NCI-H226 (cell line): ENCODE measurements around the gene HS1BP3.
A peak's percentile ranks its signal among the peaks of the same experiment; 100 is the strongest.

Experiments used
- DNase-seq: peaks from one replicate; pipeline ENCODE4 v3.0.0-alpha.2; 2015

HS1BP3 gene

GRCh38 chr2:20580690-20581437 lies 70.0 kb downstream of the HS1BP3 start:
- no peak for DNase-seq

DNA sequence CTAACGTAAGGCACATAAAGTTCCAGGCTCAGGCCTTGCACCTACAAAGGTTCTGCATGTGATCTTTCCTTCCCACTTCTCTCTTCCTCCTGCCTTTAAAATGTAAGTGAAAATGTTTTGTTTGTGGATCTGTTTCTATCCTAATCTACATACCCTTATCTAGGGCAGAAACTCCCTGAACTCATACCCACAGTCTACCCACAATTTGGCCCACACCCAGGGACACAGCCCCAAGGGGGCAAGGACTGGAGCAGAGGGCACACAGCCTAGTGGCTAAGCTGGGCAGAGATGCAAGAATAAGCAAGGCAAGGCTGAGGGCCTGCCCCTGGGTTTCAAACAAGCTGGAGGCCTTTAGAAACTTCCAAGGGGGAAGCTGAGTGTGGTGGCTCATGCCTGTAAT lies 71.0 kb downstream of the HS1BP3 start:
- peak; percentile 63 for DNase-seq

- DNase-seq = peak; percentile 99
These were observed 71.7 kb downstream of the HS1BP3 start for GRCh38 chr2:20578895-20579825.

DNA sequence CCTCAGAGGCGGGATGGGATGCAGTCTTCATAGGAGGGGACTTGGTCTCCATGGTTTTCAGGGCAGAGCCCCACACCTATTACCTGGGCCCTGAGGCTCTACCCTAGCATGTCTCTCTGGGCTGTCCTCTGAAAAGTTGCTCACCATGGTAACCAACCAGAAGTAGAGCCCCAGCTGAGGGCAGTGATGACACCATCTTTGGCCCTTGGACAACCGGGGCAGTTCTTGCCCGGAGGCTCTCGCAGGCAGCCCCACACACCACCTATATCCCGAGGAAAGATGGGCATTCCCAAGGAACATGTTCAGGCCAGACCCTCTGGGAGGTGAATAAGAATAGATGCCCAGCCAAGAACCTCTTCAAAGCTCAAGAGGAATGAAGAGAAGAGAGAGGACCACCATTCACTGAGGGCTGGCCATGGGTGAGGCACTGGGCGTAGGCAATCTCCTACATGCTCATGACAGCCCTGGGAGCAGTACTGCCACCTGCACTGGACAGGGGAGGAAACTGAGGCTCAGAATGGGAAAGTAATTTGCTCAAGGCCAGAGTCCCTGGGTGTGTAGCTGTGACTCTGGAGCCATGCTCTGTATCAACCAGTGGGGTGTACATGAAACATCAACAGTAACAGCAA lies 72.5 kb downstream of the HS1BP3 start:
- no peak for DNase-seq

GRCh38 chr2:20577495-20578235 lies 73.2 kb downstream of the HS1BP3 start:
- DNase-seq = no peak

DNA sequence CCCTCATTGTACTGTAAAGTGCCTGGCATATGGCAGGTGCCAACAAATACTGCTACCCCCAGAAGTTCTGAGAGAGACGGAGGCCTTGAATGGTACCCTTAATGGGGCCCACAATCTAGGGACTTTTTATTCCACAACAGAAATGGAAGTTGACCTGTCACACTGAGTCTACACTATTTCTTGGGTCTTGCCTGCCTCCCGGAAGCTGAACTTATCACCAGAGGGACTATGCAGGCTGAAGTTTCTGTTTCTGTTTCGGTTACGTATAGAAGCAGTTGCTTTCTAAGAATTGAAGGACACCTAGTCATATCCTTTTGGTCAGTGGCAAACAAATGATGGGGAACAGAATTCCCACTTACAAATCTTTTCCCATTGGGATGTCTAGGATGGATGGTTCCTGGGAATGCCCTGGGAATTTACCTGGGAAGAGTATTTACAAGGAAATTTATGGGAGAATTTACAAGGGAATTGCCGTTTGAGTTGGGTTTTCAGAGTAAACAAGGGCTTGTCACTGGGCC lies 74.2 kb downstream of the HS1BP3 start:
- DNase-seq = no peak

DNA sequence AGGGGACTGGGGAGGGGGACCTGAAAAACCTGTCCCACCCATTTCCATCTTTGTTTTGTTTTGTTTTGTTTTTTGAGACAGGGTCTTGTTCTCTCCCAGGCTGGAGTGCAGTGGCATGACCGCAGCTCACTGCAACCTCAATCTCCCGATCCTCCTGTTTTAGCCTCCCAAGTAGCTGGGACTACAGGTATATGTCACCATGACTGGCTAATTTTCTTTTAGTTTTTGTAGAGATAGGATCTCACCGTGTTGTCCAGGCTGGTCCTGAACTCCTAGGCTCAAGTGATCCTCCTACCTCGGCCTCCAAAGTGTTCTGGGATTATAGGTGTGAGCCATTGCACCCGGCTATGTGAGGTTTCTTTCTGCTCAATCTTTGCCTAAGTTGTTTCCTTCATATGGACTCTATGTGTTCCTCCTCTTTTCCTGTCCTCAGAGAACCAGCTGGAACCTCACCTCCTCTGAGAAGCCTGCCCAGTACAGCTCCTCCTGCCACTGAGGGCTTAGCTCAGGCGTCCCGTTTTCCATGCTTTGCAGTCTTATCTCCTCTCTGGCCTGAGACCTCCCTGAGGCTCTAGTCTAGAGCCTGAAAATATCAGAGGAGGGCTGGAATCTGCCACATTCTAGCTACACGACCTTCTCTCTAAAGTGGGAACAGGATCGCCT lies 74.8 kb downstream of the HS1BP3 start:
- no peak for DNase-seq

DNA sequence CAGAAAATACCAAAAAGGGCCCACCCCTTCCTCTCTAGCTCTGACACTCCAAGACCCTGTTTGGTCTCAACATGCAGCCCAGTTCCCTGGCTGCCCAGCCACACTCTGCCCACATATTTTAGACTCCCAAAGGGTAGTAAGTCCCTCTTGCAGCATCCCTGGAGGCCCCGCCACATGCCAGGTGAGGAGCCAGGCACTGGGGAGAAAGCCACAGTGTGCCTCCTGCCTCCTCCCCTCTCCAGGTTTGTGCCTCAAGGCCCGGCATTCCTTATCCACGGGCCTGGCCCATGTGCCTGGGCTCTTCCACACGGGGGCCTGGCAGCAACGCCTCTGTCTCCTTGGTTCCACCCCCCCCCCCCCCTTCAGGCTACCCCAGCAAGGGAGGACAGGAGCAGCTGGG lies 75.5 kb downstream of the HS1BP3 start:
- DNase-seq = no peak

DNA sequence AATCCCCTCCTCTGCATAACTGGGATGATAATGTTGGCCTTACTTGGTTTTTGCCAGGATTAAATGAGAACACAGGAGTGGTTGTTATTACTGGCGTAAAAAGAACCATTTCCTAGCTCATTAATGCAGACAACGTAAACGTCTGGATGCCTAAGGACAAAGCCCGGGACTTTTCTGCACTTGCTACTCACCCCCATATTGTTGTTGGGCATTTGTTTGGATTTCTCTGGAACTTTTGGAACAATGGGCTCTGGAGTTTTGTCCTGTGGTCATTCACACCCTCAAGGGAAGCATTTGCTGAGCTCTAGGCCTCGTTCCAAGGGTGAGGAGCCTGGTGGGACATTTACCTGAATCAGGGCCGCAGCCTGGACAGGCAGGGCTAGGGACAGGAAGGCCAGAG lies 76.0 kb downstream of the HS1BP3 start:
- DNase-seq = no peak

GRCh38 chr2:20574423-20574911 lies 76.4 kb downstream of the HS1BP3 start:
- no peak for DNase-seq

DNA sequence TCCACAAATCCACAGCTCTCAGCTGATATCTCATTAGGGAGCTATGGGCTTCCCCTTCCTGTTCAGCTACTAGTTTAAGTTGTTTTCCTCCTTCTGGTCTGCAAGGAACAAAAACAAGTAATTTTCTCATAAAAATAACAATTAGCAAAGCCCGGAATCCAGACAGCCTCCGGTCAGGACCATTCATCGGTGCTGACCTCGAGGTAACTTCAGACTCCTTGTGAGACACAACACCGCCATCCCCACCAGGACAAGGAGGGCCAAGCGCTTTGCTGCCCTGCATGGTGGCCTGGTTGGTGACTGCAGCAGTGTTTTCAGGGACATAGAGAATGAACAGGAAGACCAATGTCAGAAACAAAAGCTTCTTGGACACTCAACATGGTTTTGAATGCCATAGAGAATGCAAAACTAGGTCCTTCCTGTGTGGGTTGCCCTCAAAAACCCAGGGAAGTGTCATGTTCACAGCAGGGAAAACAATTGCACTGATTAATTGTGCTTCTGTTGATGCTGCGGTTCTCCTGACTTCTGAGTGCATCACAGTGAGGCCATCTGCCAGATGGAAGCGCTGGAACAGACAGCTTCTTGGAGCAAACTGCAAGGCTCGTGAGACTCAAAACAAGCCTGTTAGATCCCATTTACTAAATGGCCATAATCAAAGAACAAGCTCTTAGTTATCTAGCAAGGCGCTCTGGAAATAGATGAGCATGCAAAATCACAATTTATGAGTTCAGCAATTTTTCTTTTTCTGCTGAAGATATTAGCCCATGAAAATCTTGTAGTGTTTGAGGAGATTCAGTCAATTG lies 77.1 kb downstream of the HS1BP3 start:
- no peak for DNase-seq

DNA sequence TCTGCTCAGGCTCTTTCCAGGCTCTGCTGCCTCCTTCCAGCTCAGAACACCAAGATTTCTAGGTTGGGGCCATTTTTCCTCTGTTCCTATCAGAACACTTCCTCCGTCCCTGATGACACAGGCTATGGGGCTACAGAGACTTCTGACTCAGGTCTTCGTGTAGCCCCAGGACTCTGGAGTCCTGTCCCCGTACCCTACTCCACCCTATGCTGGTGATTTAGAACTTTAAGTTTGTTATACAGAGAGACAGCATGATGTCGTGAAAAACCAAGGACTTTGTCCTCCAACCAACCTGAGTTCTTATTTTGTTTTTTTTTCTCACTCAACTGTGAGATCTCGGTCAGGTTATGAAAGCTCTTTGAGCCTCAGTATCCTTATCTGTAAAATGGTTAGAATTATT lies 78.7 kb downstream of the HS1BP3 start:
- DNase-seq = no peak

DNA sequence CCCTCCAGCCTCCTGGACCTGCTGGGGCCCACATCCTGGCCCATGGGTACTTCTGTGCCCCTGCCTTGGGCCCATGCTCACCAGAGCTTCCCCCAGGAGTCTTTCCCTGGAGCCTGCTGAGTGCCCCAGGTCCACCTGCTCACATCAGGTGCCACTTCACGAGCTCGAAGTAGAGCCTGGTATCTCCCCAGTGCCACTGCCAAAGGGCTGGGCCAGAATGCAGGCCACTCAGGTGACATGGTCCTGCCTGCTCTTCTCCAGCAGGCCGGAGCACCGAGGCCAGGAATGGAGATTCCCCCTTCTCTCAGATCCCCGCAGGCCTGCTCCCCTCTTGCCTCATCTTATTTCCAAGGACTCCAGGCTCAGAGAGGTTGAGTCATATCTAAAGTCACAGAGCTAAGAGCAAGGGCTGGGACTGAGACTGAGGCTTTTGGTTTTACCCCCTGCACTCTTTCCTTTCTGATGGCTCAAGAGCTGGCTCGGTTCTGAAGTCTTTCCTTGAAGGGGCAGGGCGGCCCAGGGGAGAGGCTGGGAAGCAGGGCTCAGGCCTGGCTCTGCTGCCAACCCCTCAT lies 79.2 kb downstream of the HS1BP3 start:
- no peak for DNase-seq

GRCh38 chr2:20571231-20571630 lies 79.7 kb downstream of the HS1BP3 start:
- no peak for DNase-seq

GRCh38 chr2:20570249-20570648 lies 80.6 kb downstream of the HS1BP3 start:
- DNase-seq = no peak

- no peak for DNase-seq
These were observed 81.3 kb downstream of the HS1BP3 start for GRCh38 chr2:20569464-20570223.

GRCh38 chr2:20568501-20569463 lies 82.1 kb downstream of the HS1BP3 start:
- no peak for DNase-seq

GRCh38 chr2:20567926-20568179 lies 83.0 kb downstream of the HS1BP3 start:
- no peak for DNase-seq
